Upper lobe of left lung (tissue), 4 donors: Measurements from ENCODE around the gene PDE5A.

Experiments used
- POLR2A ChIP-seq, 4 donors: fragments of 450-650 bp; IDR thresholded peaks; one replicate each; pipeline ENCODE4 v1.5.1; 2016 to 2017; ENCODE audit warnings: antibody characterized with exemption in 4 of 4, mild to moderate bottlenecking in 2 of 4
- POLR2AphosphoS5 ChIP-seq, 2 donors: sonication (generic); formaldehyde crosslinking; IDR thresholded peaks; one replicate each; pipeline ENCODE4 v1.5.1; 2017; ENCODE audit warnings: antibody characterized with exemption in 2 of 2
- TF ChIP-seq, protein P1 (sequence below), 6 experiments: fragments of 450-650 bp in 4 of 6; fragments of 200-600 bp in 2 of 6; sonication (generic) in 2 of 6; IDR thresholded peaks; one replicate each; pipeline ENCODE4 v1.5.1; 2016 to 2019; ENCODE audit warnings: antibody characterized with exemption in 6 of 6

DNA sequence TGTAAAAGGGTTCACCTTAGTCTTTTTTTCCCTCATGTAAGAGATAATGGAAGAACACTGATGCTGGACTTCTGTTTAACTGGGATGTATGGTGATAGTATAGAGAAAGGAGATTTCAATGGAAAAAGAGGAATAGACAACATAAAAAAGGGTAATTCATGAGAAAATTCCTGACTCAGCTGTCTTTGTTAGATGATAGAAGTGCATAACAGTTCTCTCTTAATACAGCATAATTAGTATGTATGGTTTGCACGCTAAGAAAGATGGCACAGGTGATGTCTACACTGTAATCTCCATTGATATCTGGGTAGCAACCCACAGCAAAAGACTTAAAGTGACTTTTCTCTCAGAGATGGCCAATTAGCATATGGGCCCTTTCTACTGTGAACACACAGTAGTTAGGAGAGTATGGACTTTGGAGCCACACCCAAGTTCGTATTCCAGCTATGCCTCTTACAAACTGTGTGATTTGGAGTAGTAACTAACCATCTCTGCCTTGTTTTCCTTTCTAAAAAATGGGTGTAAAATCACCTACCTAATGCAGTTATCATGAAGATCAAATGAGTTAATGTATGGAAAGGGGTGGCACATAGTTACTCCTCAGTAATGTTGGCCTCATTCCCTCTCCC lies 149.3 kb downstream of the PDE5A start:
- TF ChIP-seq POLR2A (IDR thresholded peaks at IDR 0.05) (no peak), POLR2AphosphoS5 (IDR thresholded peaks at IDR 0.05) (no peak)
- TF ChIP-seq, protein P1, sequence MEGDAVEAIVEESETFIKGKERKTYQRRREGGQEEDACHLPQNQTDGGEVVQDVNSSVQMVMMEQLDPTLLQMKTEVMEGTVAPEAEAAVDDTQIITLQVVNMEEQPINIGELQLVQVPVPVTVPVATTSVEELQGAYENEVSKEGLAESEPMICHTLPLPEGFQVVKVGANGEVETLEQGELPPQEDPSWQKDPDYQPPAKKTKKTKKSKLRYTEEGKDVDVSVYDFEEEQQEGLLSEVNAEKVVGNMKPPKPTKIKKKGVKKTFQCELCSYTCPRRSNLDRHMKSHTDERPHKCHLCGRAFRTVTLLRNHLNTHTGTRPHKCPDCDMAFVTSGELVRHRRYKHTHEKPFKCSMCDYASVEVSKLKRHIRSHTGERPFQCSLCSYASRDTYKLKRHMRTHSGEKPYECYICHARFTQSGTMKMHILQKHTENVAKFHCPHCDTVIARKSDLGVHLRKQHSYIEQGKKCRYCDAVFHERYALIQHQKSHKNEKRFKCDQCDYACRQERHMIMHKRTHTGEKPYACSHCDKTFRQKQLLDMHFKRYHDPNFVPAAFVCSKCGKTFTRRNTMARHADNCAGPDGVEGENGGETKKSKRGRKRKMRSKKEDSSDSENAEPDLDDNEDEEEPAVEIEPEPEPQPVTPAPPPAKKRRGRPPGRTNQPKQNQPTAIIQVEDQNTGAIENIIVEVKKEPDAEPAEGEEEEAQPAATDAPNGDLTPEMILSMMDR (IDR thresholded peaks at IDR 0.05): no peak
